Fibroblast of skin of left biceps (primary cell): Measurements from ENCODE around the gene OR5B3.
"Not testable (repeated sequence)": the region's sequence is repeated elsewhere in the genome, so short reads cannot be mapped to it uniquely, and the experiment has no call there.

ENCODE experiments used
- DNase-seq, 2 experiments: peaks; one replicate each; pipeline ENCODE4 v3.0.0-alpha.2; 2013; ENCODE audit warnings: low read depth in 2 of 2

The OR5B3 gene

GRCh38 chr11:58406774-58407173 lies at the start of gene OR5B3:
OR5B3 (minus strand) TSS chr11:58406874; CDS start chr11:58403409, 3,465 bp downstream.
- DNase-seq: no peak

- DNase-seq: no peak
These were observed 44.9 kb upstream of the OR5B3 start for GRCh38 chr11:58451585-58451984.

GRCh38 chr11:58446294-58446693 lies 39.6 kb upstream of the OR5B3 start:
- no peak for DNase-seq

GRCh38 chr11:58444300-58444699 lies 37.6 kb upstream of the OR5B3 start:
- no peak for DNase-seq

GRCh38 chr11:58442136-58442535 lies 35.5 kb upstream of the OR5B3 start, which contains the start of gene OR5B12:
OR5B12 (minus strand) TSS chr11:58442236; CDS start chr11:58440151, 2,085 bp downstream.
- no peak for DNase-seq

GRCh38 chr11:58438486-58438885 lies 31.8 kb upstream of the OR5B3 start:
- DNase-seq: no peak

GRCh38 chr11:58434217-58434616 lies 27.5 kb upstream of the OR5B3 start:
- no peak for DNase-seq

GRCh38 chr11:58433638-58434203 lies 27.0 kb upstream of the OR5B3 start:
- DNase-seq: no peak

- DNase-seq: no peak
These were observed 22.6 kb upstream of the OR5B3 start for GRCh38 chr11:58429273-58429672.

GRCh38 chr11:58428021-58428420 lies 21.3 kb upstream of the OR5B3 start, which contains the start of gene OR5B2:
OR5B2 (minus strand) TSS chr11:58428121; CDS start chr11:58423261, 4,860 bp downstream.
- no peak for DNase-seq

- DNase-seq: not testable (repeated sequence)
These were observed 7.1 kb downstream of the OR5B3 start for GRCh38 chr11:58399622-58400021.

- DNase-seq: no peak
These were observed 11.1 kb downstream of the OR5B3 start for GRCh38 chr11:58395581-58395980.

GRCh38 chr11:58394195-58394594 lies 12.5 kb downstream of the OR5B3 start:
- DNase-seq: peak; percentile 9 to 10

- no peak for DNase-seq
These were observed 13.9 kb downstream of the OR5B3 start for GRCh38 chr11:58392746-58393145.

GRCh38 chr11:58391879-58392278 lies 14.8 kb downstream of the OR5B3 start:
- no peak for DNase-seq

- no peak for DNase-seq
These were observed 16.1 kb downstream of the OR5B3 start for GRCh38 chr11:58390551-58391063.

GRCh38 chr11:58358969-58359368 lies 47.7 kb downstream of the OR5B3 start, which contains the start of gene OR5B17:
OR5B17 (minus strand) TSS chr11:58359069; CDS start chr11:58359069, 0 bp downstream.
- DNase-seq: no peak

GRCh38 chr11:58354727-58355126 lies 51.9 kb downstream of the OR5B3 start:
- DNase-seq: no peak
